Vagina (tissue), 2 donors: Measurements from ENCODE around the gene CUL5.

Experiments
- POLR2A ChIP-seq, 2 donors: fragments of 450-650 bp; IDR thresholded peaks; one replicate each; pipeline ENCODE4 v1.6.1; 2017; ENCODE audit warnings: antibody characterized with exemption in 2 of 2, mild to moderate bottlenecking in 2 of 2, moderate library complexity in 2 of 2
- POLR2AphosphoS5 ChIP-seq, 2 donors: sonication (generic); formaldehyde crosslinking; IDR thresholded peaks; one replicate each; pipeline ENCODE4 v1.9.0; 2017; ENCODE audit warnings: antibody characterized with exemption in 2 of 2, mild to moderate bottlenecking in 2 of 2, low read depth in 1 of 2; ENCODE audit not compliant: insufficient read depth in 1 of 2
- TF ChIP-seq, protein P1 (sequence below), 3 experiments: fragments of 450-650 bp in 2 of 3; fragments of 200-600 bp in 1 of 3; sonication (generic) in 1 of 3; IDR thresholded peaks; one replicate each; pipeline ENCODE4 v1.5.1; 2017 to 2019; ENCODE audit warnings: antibody characterized with exemption in 3 of 3, mild to moderate bottlenecking in 2 of 3, moderate library complexity in 2 of 3

DNA sequence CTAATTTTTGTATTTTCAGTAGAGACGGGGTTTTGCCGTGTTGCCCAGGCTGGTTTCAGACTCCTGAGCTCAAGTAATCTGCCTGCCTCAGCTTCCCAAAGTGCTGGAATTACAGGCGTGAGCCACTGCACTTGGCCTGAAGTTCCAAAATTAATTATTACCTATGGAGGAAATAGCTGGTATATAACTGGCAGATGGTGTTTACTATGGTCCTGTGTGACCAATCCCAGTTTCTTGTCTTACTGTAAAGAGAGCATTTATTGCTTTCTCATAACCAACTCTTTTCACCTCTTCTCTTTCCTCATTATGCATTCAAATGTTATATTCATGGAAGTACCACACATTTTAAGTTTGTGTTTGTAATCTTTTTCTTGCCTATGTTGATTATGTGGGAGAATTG, 88.5 kb downstream of the CUL5 start:
- TF ChIP-seq, protein P1, sequence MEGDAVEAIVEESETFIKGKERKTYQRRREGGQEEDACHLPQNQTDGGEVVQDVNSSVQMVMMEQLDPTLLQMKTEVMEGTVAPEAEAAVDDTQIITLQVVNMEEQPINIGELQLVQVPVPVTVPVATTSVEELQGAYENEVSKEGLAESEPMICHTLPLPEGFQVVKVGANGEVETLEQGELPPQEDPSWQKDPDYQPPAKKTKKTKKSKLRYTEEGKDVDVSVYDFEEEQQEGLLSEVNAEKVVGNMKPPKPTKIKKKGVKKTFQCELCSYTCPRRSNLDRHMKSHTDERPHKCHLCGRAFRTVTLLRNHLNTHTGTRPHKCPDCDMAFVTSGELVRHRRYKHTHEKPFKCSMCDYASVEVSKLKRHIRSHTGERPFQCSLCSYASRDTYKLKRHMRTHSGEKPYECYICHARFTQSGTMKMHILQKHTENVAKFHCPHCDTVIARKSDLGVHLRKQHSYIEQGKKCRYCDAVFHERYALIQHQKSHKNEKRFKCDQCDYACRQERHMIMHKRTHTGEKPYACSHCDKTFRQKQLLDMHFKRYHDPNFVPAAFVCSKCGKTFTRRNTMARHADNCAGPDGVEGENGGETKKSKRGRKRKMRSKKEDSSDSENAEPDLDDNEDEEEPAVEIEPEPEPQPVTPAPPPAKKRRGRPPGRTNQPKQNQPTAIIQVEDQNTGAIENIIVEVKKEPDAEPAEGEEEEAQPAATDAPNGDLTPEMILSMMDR (IDR thresholded peaks at IDR 0.05) = no peak
- TF ChIP-seq POLR2A (IDR thresholded peaks at IDR 0.05) = no peak
- no peak for TF ChIP-seq POLR2AphosphoS5 (IDR thresholded peaks at IDR 0.05; ENCODE audit: insufficient read depth in 1 of 2, low read depth in 1 of 2)
